GM12878 (cell line): ENCODE data around the gene PHLDA2. TPM values are rescaled to one million over a fixed set of nuclear protein-coding genes. Genes with fewer than 3 reads are reported as not detected.

Experiments
- BACH1 ChIP-seq: fragments of 450-650 bp; IDR thresholded peaks from 2 replicates; pipeline ENCODE4 v1.6.1; 2017; ENCODE audit warnings: mild to moderate bottlenecking, borderline replicate concordance
- BRCA1 ChIP-seq: IDR thresholded peaks from 2 replicates; pipeline ENCODE4 v1.6.1; 2011; ENCODE audit warnings: low read depth, low read length, improper control_type of control experiment
- CHD2 ChIP-seq: IDR thresholded peaks from 2 replicates; pipeline ENCODE4 v1.6.1; 2011; ENCODE audit warnings: low read depth, low read length, improper control_type of control experiment, borderline replicate concordance
- DPF2 ChIP-seq: fragments of 450-650 bp; IDR thresholded peaks from 2 replicates; pipeline ENCODE4 v1.6.1; 2017; ENCODE audit warnings: mild to moderate bottlenecking
- EED ChIP-seq: sonication (generic); IDR thresholded peaks from 2 replicates; pipeline ENCODE4 v1.6.1; 2016; ENCODE audit warnings: antibody characterized with exemption, low read depth
- GABPA ChIP-seq: IDR thresholded peaks from 2 replicates; pipeline ENCODE4 v1.6.1; 2014; ENCODE audit warnings: antibody characterized with exemption, low read depth, mild to moderate bottlenecking, inconsistent platforms
- GATAD2B ChIP-seq: fragments of 450-650 bp; conservative IDR thresholded peaks from 2 replicates; pipeline ENCODE4 v1.6.1; 2017; ENCODE audit warnings: low read depth, mild to moderate bottlenecking, moderate library complexity
- MEF2B ChIP-seq: fragments of 450-650 bp; IDR thresholded peaks from 2 replicates; pipeline ENCODE4 v1.6.1; 2018; ENCODE audit warnings: mild to moderate bottlenecking, moderate library complexity; ENCODE audit not compliant: partially characterized antibody, poor library complexity, severe bottlenecking
- MLLT1 ChIP-seq: fragments of 450-650 bp; IDR thresholded peaks from 2 replicates; pipeline ENCODE4 v1.6.1; 2016; ENCODE audit warnings: mild to moderate bottlenecking
- MYC ChIP-seq: IDR thresholded peaks from 2 replicates; pipeline ENCODE4 v1.6.1; 2011; ENCODE audit warnings: mild to moderate bottlenecking, low read length, moderate library complexity, inconsistent platforms; ENCODE audit not compliant: insufficient read depth, insufficient replicate concordance, insufficient read length, severe bottlenecking
- NFIC ChIP-seq: IDR thresholded peaks from 2 replicates; pipeline ENCODE4 v1.6.1; 2012; ENCODE audit warnings: low read depth, mild to moderate bottlenecking, inconsistent platforms, low read length, moderate library complexity
- NFYB ChIP-seq: IDR thresholded peaks from 2 replicates; pipeline ENCODE4 v1.6.1; 2011; ENCODE audit warnings: low read depth, mild to moderate bottlenecking, low read length, improper control_type of control experiment, moderate library complexity; ENCODE audit not compliant: insufficient read depth
- POLR2AphosphoS5 ChIP-seq: IDR thresholded peaks from 2 replicates; pipeline ENCODE4 v1.6.1; 2011; ENCODE audit warnings: mild to moderate bottlenecking, low read length, inconsistent platforms
- RFX5 ChIP-seq: IDR thresholded peaks from 2 replicates; pipeline ENCODE4 v1.6.1; 2011; ENCODE audit warnings: low read depth, low read length, improper control_type of control experiment
- SIX5 ChIP-seq: IDR thresholded peaks from 2 replicates; pipeline ENCODE4 v1.6.1; 2011; ENCODE audit warnings: mild to moderate bottlenecking, low read depth, low read length, moderate library complexity; ENCODE audit not compliant: severe bottlenecking
- SP1 ChIP-seq: IDR thresholded peaks from one replicate; pipeline ENCODE4 v1.6.1; 2011; ENCODE audit warnings: low read depth, low read length
- SREBF2 ChIP-seq: IDR thresholded peaks from 2 replicates; pipeline ENCODE4 v1.6.1; 2012; ENCODE audit warnings: mild to moderate bottlenecking, low read length
- TAF1 ChIP-seq: IDR thresholded peaks from 2 replicates; pipeline ENCODE4 v1.6.1; 2011; ENCODE audit warnings: mild to moderate bottlenecking, low read depth, low read length, borderline replicate concordance
- TCF12 ChIP-seq: IDR thresholded peaks from 2 replicates; pipeline ENCODE4 v1.6.1; 2011; ENCODE audit warnings: low read depth, mild to moderate bottlenecking, low read length
- TCF7 ChIP-seq: IDR thresholded peaks from 2 replicates; pipeline ENCODE4 v1.6.1; 2014; ENCODE audit warnings: antibody characterized with exemption, borderline replicate concordance
- WRNIP1 ChIP-seq: IDR thresholded peaks from 2 replicates; pipeline ENCODE4 v1.6.1; 2011; ENCODE audit warnings: low read depth, low read length, improper control_type of control experiment, borderline replicate concordance
- ZNF207 ChIP-seq: fragments of 450-650 bp; IDR thresholded peaks from 2 replicates; pipeline ENCODE4 v1.6.1; 2014; ENCODE audit warnings: antibody characterized with exemption, mild to moderate bottlenecking, borderline replicate concordance
- ZNF622 ChIP-seq: fragments of 450-650 bp; IDR thresholded peaks from 2 replicates; pipeline ENCODE4 v1.6.1; 2017; ENCODE audit warnings: mild to moderate bottlenecking, inconsistent platforms
- polyA plus RNA-seq, 11 experiments: library from polyadenylated mRNA; depleted of rRNA in 4 of 11; unstranded in 6 of 11; stranded (reverse) in 5 of 11; fragments of >200 nt; fragmentation: Nextera tagmentation in 4 of 11; fragmentation: Illumina TruSeq in 1 of 11; extraction: Ambion mirVana in 4 of 11; extraction: Trizol in 1 of 11; gene quantifications; 1 replicate in 1 of 11; 2 replicates in 10 of 11; pipeline versions ENCODE4 v1.2.1 to v1.2.3, GENCODE V29; 2011 to 2016; ENCODE audit warnings: inconsistent platforms in 2 of 11, missing spikeins in 2 of 11, low read depth in 1 of 11
- total RNA-seq, 4 experiments: library from RNA; depleted of rRNA in 3 of 4; stranded (reverse); fragments of >200 nt in 3 of 4; fragmentation: Illumina TruSeq in 1 of 4; extraction: Trizol in 1 of 4; gene quantifications; 2 replicates each; pipeline versions ENCODE4 v1.2.1 to v1.2.3, GENCODE V29; 2013 to 2021
- TF ChIP-seq, protein P1 (sequence below), 3 experiments: IDR thresholded peaks in 2 of 3; conservative IDR thresholded peaks in 1 of 3; 2 replicates each; pipeline ENCODE4 v1.5.1; 2011; ENCODE audit warnings: low read depth in 3 of 3, low read length in 3 of 3, mild to moderate bottlenecking in 3 of 3, control low read depth in 2 of 3, moderate library complexity in 2 of 3, inconsistent platforms in 1 of 3, mixed read lengths in 1 of 3; ENCODE audit not compliant: control insufficient read depth in 2 of 3, insufficient read depth in 1 of 3; ENCODE audit errors: extremely low read depth in 1 of 3
- TF ChIP-seq, protein P2 (sequence below): IDR thresholded peaks from 2 replicates; pipeline ENCODE4 v1.6.1; 2012; ENCODE audit warnings: low read depth, low read length, improper control_type of control experiment
- TF ChIP-seq, protein P3 (sequence below): fragments of 150-350 bp; IDR thresholded peaks from 2 replicates; pipeline ENCODE4 v1.6.1; 2014; ENCODE audit warnings: mild to moderate bottlenecking, low read depth, low read length

Gene PHLDA2
- total and polyA plus RNA-seq, 10 of the 15 experiments (the other 5 are each of a cell fraction or from before 2014, with no cell fraction given): 0.15 to 0.49 (median 0.16) TPM; not detected in 7

DNA sequence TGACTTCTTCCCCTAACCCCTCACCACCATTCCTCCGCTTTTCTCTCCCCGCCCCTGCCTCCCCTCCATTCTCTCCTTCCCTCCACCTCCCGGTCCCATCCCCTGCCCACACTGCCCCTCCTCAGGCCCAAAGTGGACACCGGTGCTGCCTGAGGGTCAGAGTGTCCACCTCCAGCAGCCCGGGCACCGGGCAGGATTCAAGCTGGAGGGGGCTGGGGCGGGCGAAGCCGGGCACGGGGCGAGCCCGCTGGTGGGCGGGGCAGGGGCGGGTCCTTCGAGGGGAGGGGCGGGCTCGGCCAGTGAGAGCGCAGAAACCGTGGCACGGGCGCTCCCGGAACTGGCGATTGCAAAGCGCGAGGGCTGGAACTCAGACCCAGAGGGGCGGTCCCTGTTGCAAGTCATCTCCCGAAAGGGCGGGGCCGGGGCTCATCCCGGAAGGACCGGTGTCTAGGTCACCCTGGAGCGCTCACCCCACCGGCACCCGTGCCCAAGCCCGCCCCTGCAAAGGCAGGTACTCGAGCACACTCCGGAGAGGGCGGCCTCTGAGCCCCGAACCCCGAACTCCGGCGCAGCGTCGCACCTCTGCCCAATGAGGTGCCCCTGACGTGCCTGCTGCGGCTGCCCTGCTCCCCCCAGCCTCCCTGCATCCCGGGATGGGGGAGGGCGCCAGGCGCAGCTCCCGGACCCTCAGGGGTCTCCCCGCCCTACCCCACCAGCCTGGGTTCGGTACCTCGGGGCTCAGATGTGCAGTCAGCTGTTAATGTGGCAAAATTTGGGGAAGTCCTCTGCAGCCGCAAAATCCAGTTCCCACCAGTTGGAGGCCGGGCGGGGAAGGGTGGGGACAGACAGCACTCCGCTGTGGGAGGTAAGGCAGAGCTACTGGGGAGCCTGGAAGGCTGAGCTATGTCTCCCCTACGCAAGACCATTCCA is 27.1 kb downstream of the PHLDA2 start (continued):
- TF ChIP-seq MLLT1: no peak
- TF ChIP-seq DPF2: peak; percentile 58
- TF ChIP-seq, protein P1, sequence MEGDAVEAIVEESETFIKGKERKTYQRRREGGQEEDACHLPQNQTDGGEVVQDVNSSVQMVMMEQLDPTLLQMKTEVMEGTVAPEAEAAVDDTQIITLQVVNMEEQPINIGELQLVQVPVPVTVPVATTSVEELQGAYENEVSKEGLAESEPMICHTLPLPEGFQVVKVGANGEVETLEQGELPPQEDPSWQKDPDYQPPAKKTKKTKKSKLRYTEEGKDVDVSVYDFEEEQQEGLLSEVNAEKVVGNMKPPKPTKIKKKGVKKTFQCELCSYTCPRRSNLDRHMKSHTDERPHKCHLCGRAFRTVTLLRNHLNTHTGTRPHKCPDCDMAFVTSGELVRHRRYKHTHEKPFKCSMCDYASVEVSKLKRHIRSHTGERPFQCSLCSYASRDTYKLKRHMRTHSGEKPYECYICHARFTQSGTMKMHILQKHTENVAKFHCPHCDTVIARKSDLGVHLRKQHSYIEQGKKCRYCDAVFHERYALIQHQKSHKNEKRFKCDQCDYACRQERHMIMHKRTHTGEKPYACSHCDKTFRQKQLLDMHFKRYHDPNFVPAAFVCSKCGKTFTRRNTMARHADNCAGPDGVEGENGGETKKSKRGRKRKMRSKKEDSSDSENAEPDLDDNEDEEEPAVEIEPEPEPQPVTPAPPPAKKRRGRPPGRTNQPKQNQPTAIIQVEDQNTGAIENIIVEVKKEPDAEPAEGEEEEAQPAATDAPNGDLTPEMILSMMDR (IDR thresholded peaks at IDR 0.05 in 2 of 3, conservative IDR thresholded peaks at IDR 0.05 in 1 of 3; ENCODE audit: control insufficient read depth in 2 of 3, extremely low read depth in 1 of 3, insufficient read depth in 1 of 3, low read depth in 3 of 3, low read length in 3 of 3): no peak
- no peak for TF ChIP-seq ZNF622
- TF ChIP-seq NFYB: peak; percentile 33; the same call in 1 of the 2 replicates
- no peak for TF ChIP-seq TCF7
- TF ChIP-seq, protein P2, sequence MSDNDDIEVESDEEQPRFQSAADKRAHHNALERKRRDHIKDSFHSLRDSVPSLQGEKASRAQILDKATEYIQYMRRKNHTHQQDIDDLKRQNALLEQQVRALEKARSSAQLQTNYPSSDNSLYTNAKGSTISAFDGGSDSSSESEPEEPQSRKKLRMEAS: 0 out of 2 replicates have a peak, but pooled peaks have one; percentile 40
- TF ChIP-seq, protein P3, sequence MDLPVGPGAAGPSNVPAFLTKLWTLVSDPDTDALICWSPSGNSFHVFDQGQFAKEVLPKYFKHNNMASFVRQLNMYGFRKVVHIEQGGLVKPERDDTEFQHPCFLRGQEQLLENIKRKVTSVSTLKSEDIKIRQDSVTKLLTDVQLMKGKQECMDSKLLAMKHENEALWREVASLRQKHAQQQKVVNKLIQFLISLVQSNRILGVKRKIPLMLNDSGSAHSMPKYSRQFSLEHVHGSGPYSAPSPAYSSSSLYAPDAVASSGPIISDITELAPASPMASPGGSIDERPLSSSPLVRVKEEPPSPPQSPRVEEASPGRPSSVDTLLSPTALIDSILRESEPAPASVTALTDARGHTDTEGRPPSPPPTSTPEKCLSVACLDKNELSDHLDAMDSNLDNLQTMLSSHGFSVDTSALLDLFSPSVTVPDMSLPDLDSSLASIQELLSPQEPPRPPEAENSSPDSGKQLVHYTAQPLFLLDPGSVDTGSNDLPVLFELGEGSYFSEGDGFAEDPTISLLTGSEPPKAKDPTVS: no peak
- 0 out of 2 replicates have a peak, but pooled peaks have one; percentile 28 for TF ChIP-seq TAF1
- peak; percentile 51 for TF ChIP-seq MEF2B
- no peak for TF ChIP-seq BRCA1
- TF ChIP-seq WRNIP1: no peak
- TF ChIP-seq NFIC: no peak
- no peak for TF ChIP-seq MYC
- no peak for TF ChIP-seq GABPA
- TF ChIP-seq BACH1: 0 out of 2 replicates have a peak, but pooled peaks have one; percentile 41
- TF ChIP-seq POLR2AphosphoS5: peak; percentile 54; the same call in 1 of the 2 replicates
- no peak for TF ChIP-seq CHD2
- no peak for TF ChIP-seq SIX5
- no peak for TF ChIP-seq TCF12
- peak; percentile 42 for TF ChIP-seq SP1
- TF ChIP-seq ZNF207: 0 out of 2 replicates have a peak, but pooled peaks have one; percentile 55
- TF ChIP-seq GATAD2B: peak; percentile 73
- no peak for TF ChIP-seq RFX5
- no peak for TF ChIP-seq SREBF2
- no peak for TF ChIP-seq EED
